Esophagus squamous epithelium (tissue), 5 donors: ENCODE results near the gene C1QTNF1. TPM values are rescaled to one million over a fixed set of nuclear protein-coding genes. Genes with fewer than 3 reads are reported as not detected.

Source experiments
- DNase-seq: peaks from one replicate; lab custom pipeline; 2025; lab: John Stamatoyannopoulos, UW
- H3K27ac ChIP-seq, 4 donors: fragments of 200-600 bp; sonication (generic); one replicate each; pipeline ENCODE4 v1.5.1; 2016 to 2019; ENCODE audit warnings: mild to moderate bottlenecking in 1 of 4
- H3K27me3 ChIP-seq, 4 donors: fragments of 200-600 bp; sonication (generic); 1 replicate in 3 of 4; 2 replicates in 1 of 4; pipeline versions ENCODE4 v1.5.1 to v1.6.0; 2017 to 2021; ENCODE audit warnings: antibody characterized with exemption in 1 of 4
- H3K36me3 ChIP-seq, 3 donors: fragments of 200-600 bp; sonication (generic); one replicate each; pipeline ENCODE4 v1.5.1; 2016 to 2019
- H3K4me1 ChIP-seq, 3 donors: fragments of 200-600 bp; sonication (generic); one replicate each; pipeline ENCODE4 v1.5.1; 2017 to 2019
- H3K4me3 ChIP-seq, 4 donors: fragments of 200-600 bp; sonication (generic); 1 replicate in 3 of 4; 2 replicates in 1 of 4; pipeline ENCODE4 v1.5.1; 2016 to 2019; ENCODE audit warnings: mild to moderate bottlenecking in 2 of 4, moderate library complexity in 1 of 4
- H3K9me3 ChIP-seq, 3 donors: fragments of 200-600 bp; sonication (generic); one replicate each; pipeline ENCODE4 v1.5.1; 2016 to 2019
- POLR2A ChIP-seq, 4 donors: fragments of 450-650 bp; IDR thresholded peaks; one replicate each; pipeline ENCODE4 v1.6.1; 2017; ENCODE audit warnings: antibody characterized with exemption in 4 of 4, mild to moderate bottlenecking in 4 of 4, moderate library complexity in 3 of 4
- WGBS, 2 donors: methylation state at CpG; one replicate each; pipeline ENCODE4 v1.1.5; 2018; 5-methylcytosine and 5-hydroxymethylcytosine counted together
- intact Hi-C: fragments of 100-400 bp; cut with DNase I; formaldehyde crosslinking; loops from one replicate; pipeline ENCODE4 v1.15.0; 2022
- total RNA-seq, 4 donors: library from RNA; depleted of rRNA; stranded (reverse); fragments of >200 nt; gene quantifications; one replicate each; pipeline ENCODE4 v1.1.0, GENCODE V29; 2016
- TF ChIP-seq, protein P1 (sequence below), 6 experiments: fragments of 450-650 bp in 4 of 6; fragments of 200-600 bp in 2 of 6; sonication (generic) in 2 of 6; IDR thresholded peaks; one replicate each; pipeline ENCODE4 v1.5.1; 2016 to 2019; ENCODE audit warnings: antibody characterized with exemption in 6 of 6, mild to moderate bottlenecking in 4 of 6, moderate library complexity in 4 of 6
- donor health status: DM: yes; HTN: yes; CAD: no.

Gene C1QTNF1
- total RNA-seq, 4 donors from 2014 or later: 2.7 to 20.4 (median 6.8) TPM

DNA sequence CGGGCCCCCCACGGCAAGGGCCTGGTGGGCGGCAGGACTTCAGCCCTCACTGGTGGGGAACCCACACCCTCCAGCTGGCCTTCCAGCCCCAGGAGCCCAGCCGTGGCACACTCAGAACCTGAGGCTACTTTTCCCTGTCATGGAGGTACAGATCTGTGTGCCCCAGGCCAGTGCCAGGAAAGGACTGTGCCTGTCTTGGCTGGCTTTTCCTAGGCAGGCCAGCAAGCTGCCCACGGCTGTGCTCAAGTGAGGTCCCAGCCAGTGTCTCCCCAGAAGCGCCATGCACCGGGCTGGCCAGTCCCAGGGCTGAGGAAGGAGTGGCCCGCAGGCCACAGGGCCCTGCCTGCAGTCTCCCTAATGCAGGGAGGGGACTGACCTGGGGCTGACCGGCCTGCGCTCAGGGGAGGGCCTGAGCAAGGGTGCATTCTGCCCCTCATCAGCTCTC lies 67.3 kb downstream of the C1QTNF1 start:
- no peak for DNase-seq
- peaks cover 0 to 69% (median 0%) of the 10 kb centered on the region in 4 donors for H3K27me3 ChIP-seq
- no peak overlapping the region for H3K27ac ChIP-seq
- TF ChIP-seq, protein P1, sequence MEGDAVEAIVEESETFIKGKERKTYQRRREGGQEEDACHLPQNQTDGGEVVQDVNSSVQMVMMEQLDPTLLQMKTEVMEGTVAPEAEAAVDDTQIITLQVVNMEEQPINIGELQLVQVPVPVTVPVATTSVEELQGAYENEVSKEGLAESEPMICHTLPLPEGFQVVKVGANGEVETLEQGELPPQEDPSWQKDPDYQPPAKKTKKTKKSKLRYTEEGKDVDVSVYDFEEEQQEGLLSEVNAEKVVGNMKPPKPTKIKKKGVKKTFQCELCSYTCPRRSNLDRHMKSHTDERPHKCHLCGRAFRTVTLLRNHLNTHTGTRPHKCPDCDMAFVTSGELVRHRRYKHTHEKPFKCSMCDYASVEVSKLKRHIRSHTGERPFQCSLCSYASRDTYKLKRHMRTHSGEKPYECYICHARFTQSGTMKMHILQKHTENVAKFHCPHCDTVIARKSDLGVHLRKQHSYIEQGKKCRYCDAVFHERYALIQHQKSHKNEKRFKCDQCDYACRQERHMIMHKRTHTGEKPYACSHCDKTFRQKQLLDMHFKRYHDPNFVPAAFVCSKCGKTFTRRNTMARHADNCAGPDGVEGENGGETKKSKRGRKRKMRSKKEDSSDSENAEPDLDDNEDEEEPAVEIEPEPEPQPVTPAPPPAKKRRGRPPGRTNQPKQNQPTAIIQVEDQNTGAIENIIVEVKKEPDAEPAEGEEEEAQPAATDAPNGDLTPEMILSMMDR (IDR thresholded peaks at IDR 0.05): no peak
- no peak for TF ChIP-seq POLR2A (IDR thresholded peaks at IDR 0.05)
- peaks cover 0 to 11% (median 0%) of the 10 kb centered on the region in 3 donors for H3K36me3 ChIP-seq
- intact Hi-C loops: no loop called here
- no peaks in the 10 kb centered on the region for H3K9me3 ChIP-seq
- 50% methylated on average over 2 of the region's 10 CpGs; no CpG with 5 or more reads in 1 of the 2 donors for WGBS, 2 donors
- H3K4me3 ChIP-seq: no peak overlapping the region
- peaks cover 9 to 26% (median 11%) of the 10 kb centered on the region in 3 donors for H3K4me1 ChIP-seq

DNA sequence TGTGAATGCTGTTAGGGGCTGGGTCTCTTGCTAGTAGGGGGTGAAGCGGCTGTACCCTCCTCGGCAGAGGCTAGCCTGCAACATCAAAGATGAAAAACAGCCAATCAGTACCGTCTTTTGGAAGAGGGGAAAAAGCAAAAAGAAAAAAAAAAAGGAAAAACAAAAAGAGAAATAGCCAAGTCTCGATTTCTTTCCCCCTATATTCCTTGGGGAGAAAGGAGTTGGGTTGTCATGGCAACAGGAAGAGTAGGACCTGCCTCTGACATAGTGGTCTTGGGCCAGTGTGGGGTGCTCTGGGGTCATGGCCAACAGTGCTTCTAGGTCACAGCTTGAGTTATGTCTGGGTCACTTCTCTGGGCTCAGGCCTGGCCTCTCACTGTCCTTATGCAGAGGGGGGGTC lies 68.6 kb downstream of the C1QTNF1 start:
- H3K27me3 ChIP-seq: peaks cover 0 to 82% (median 7%) of the 10 kb centered on the region in 4 donors
- no peaks in the 10 kb centered on the region for H3K9me3 ChIP-seq
- TF ChIP-seq, protein P1 (IDR thresholded peaks at IDR 0.05): no peak
- no peak for TF ChIP-seq POLR2A (IDR thresholded peaks at IDR 0.05)
- H3K4me3 ChIP-seq: no peak overlapping the region
- H3K36me3 ChIP-seq: no peaks in the 10 kb centered on the region
- intact Hi-C loops: no loop called here
- no peak for DNase-seq
- 34 to 60% methylated on average over 2 to 4 of the region's 4 CpGs for WGBS, 2 donors
- no peak overlapping the region for H3K27ac ChIP-seq
- H3K4me1 ChIP-seq: peaks cover 9 to 36% (median 11%) of the 10 kb centered on the region in 3 donors

DNA sequence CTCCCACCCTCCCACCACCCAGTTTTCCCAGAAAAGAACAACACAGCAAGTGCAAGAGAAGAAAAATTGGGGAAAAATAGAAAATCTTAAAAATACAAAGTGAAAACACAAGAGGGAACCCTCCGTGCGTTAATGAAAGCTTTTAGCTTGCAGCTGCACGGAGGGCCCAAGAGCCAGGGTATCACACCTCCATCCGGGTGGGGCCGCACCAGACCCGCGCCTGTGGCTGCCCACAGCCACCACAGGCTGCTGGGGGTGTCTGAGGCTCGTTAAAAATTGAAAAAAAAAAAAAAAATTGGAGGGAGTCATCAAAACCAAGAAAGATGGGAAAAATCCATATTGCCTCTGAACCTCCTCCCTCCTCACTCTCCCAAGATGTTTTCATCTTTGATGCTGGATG lies 69.3 kb downstream of the C1QTNF1 start:
- 40 to 45% methylated on average over 8 of the region's 8 CpGs for WGBS, 2 donors
- TF ChIP-seq, protein P1 (IDR thresholded peaks at IDR 0.05): no peak
- TF ChIP-seq POLR2A (IDR thresholded peaks at IDR 0.05): no peak
- Histone ChIP-seq H3K4me3 (no peak overlapping the region), H3K27me3 (peaks cover 0 to 90% (median 11%) of the 10 kb centered on the region in 4 donors), H3K9me3 (no peaks in the 10 kb centered on the region), H3K4me1 (peaks cover 9 to 39% (median 11%) of the 10 kb centered on the region in 3 donors), H3K36me3 (no peaks in the 10 kb centered on the region), H3K27ac (no peak overlapping the region)
- intact Hi-C loops: no loop called here
- DNase-seq: no peak

DNA sequence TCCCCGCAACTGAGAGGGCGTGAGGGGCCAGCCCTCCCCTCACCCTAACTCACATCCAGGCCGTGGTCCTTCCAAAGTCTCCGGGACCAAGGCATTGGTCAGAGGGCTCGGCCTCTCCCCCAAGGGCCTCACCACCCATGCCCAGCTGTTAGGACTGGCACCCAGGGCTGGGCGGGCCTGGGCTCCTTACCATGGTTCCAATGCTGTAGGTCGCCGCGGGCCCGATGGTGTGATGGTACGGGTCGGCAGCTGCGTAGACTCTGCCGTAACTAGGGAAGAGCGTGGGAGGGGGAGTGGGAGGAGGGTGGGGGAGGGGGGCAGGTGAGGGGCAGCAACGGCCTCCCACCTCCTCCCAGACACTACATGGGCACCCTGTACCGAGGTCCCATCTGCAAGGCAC lies 70.3 kb downstream of the C1QTNF1 start:
- WGBS, 2 donors: 51% methylated on average over 2 to 5 of the region's 17 CpGs
- peaks cover 0 to 99% (median 12%) of the 10 kb centered on the region in 4 donors for H3K27me3 ChIP-seq
- TF ChIP-seq, protein P1 (IDR thresholded peaks at IDR 0.05): no peak
- no peak for TF ChIP-seq POLR2A (IDR thresholded peaks at IDR 0.05)

DNA sequence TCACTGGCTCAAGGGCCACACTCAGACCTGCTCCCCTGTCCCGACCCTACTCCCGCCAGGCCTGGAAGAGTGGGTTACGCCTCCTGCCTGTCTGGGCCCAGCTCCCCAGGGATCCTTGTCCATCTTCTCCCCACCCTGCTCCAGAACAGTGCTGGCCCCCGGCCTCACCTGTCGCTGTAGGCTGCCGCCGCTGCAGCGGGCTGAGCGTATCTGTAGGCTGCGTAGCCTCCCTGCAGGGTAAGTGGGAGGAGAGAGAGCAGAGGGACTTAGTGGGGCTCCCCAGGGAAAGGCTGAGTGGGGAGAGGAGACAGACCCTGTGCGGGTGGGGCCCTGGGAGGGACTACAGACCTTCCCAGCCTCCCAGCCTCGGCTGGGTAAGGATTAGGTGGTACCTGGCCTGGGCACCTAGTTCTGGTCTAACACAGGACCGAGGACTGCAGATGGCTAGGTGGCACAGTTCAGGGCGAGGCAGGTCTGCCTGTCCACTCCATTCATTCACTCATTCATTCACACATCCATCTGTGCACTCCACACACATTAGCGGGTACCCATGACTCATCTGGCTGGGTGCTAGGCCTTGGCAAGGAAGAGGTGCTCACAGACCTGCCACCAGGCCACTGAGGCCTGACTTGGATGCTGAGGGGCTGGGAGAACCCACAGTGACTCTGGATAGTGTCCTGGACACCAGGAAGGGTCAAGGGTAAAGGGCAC lies 71.5 kb downstream of the C1QTNF1 start:
- no peaks in the 10 kb centered on the region for H3K9me3 ChIP-seq
- H3K27ac ChIP-seq: no peak overlapping the region
- peaks cover under 1 to 24% (median 3%) of the 10 kb centered on the region in 3 donors for H3K4me1 ChIP-seq
- 62 to 89% methylated on average over 3 to 4 of the region's 15 CpGs for whole genome bisulfite sequencing, 2 donors
- TF ChIP-seq, protein P1 (IDR thresholded peaks at IDR 0.05): no peak
- no peak for TF ChIP-seq POLR2A (IDR thresholded peaks at IDR 0.05)
- H3K4me3 ChIP-seq: no peak overlapping the region
- no peak for DNase-seq
- intact Hi-C loops: no loop called here
- peaks cover 0 to 100% (median 12%) of the 10 kb centered on the region in 4 donors for H3K27me3 ChIP-seq
- no peaks in the 10 kb centered on the region for H3K36me3 ChIP-seq

More for the DNA sequence above, 70.3 kb downstream of the C1QTNF1 start:
- Histone ChIP-seq H3K9me3 (no peaks in the 10 kb centered on the region), H3K4me1 (peaks cover 9 to 37% (median 11%) of the 10 kb centered on the region in 3 donors), H3K4me3 (no peak overlapping the region), H3K36me3 (no peaks in the 10 kb centered on the region), H3K27ac (no peak overlapping the region)
- no peak for DNase-seq
- intact Hi-C loops: no loop called here
